ENCODE measurements around the gene MIB1.
"Not testable (repeated sequence)": the region's sequence is repeated elsewhere in the genome, so short reads cannot be mapped to it uniquely, and the experiment has no call there.

MIB1 gene

GRCh38 chr18:21745231-21745630, 4.6 kb downstream of the MIB1 start:
- no peak for DNase-seq

DNA sequence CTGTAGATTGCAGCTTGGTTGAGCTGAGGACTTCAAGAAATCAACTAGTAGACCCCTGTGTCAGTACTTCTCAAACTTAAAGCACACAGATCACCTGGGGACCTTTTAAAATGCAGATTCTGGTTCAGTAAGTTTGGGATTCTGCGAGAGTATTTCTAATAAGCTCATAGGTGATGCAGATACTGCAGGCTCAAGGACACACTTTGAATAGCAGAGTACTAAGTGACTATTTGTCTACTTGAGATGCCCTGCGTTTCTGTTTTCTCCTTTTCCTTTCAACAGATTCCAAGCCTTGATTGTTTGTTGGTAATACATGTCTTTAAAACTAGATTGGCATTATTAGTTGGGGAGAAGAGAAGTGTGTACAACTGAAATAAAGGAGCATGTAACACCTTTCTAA, 6.7 kb downstream of the MIB1 start:
- DNase-seq = no peak

DNA sequence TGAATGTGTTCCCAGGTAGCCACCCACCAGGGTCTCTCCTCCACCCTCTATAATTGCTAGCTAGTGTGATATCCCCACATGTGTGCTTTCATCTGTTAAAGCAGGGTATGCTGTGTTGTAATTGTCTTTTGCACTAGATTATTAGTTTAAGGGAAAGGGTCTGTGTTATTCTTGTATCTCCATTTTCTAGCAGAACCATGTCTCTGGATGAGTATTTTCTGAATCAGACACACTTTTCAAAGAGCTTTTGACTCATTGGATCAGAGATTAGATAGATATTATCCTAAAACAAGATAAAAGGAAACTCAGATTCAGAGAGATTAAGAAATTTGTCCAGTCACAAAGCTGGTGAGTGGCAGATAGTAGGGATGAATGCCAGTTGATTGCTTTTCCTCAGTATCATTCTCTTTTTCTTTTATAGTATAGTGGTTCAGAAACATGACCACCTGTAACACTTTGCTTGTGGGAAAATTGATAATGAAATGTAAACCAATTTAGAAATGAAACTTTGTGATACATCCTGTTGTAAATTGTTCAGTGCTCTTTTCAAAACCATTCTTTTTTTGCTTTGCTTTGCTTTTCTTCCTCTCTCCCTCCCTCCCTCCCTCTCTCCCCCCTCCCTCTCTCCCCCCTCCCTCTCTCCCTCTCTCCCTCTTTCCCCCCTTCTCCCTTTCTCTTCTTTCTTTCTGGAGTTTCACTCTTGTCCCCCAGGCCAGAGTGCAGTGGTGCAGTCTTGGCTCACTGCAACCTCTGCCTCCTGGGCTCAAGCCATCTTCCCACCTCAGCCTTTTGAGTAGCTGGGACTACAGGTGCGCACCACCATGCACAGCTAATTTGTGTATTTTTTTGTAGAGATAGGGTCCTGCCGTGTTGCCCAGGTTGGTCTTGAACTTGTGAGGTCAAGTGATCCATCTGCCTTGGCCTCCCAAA, 7.4 kb downstream of the MIB1 start:
- DNase-seq = no peak

GRCh38 chr18:21757833-21758232, 17.2 kb downstream of the MIB1 start:
- no peak for DNase-seq

DNA sequence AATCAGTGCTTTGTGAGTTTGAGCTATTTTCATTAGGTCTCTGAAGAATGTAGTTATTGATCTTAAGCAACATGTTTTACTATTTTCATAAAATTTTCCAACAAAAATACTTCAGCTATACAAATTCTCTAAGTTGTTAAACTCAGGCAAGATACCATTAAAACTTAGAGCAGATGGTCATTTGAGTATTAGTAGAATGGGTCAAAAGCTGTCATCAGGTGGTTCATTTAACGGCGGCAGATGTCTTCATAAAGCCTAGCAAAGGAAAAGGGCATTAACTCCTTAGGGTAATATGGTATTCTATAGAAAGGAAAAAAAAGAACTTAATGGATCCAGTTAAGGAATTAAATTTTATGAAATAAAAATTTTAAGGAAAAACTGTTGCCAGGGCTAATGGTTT, 19.2 kb downstream of the MIB1 start:
- DNase-seq = no peak

DNA sequence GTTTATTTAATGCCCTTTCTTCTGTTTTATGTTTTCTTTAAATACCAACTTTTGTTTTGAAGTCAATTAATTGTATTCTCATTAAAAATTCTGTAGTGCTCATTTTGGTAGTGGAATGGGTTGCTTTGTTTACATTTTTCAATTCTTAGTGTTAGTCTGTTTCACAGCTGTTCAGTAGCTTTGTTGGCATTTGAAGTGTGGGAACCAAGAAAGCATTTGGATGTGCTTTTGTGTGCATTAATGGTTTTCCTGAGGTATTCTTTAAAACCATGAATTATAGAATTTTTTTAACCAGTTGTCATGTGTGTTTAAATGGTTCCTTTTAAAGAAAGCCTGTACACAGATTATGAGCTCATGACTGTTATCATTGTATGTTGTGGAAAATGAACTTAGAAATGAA, 19.7 kb downstream of the MIB1 start:
- no peak for DNase-seq

DNA sequence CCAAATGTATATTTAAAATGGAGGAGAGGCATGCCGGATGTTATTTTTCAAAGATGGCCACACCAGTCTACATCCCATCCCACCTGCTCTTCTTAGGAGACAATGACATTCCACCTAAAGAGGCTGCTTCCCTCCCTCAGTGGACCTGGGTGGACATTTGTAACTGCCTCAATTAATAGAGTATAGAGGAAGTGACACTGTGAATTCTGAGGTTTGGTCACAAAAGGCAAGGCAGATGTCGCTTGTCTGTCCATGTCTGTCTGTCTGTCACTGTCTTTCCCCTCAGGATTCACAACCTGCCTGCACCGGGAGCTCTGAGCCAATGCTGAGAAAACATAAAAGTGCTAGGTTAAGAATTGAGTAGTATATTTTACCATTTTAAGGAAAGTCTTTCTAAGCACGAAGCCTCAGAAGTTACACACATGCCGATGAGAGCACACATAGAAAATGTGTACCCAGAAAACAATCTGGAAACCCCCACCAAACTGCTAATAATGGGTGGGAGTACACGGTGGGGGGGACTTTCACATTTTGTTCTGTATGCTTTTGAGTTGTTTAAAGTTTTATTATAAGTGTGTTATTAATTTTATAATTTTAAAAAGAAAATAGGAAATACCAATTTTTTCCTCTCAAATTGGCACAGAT, 21.0 kb downstream of the MIB1 start:
- no peak for DNase-seq

DNA sequence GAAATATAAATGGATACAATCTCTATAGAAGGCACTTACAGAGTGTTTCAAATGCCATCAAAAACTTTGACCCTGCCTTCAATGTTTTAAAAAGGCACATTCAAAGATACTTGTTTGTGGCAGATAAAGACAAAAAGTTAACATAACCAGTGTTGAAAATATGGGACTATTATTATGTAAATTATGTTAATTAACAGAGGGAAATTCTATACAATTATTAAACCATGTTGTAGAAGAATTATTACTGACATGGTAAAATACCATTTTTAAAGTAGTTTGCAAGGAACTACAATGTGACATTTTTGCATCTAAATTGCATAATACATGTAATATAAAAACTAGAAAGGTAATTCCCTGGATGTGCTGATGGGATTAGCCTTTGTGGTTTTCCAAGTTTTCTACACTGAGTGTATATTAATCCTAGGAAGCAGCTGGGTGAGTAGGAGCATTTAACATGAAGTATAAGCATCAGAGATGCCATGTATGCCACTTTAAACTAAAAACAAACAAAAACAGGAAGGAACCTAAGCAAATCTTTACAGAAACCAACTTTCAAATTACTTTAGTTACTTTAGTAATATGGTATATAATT, 21.7 kb downstream of the MIB1 start:
- DNase-seq = no peak

GRCh38 chr18:21763846-21764646, 23.5 kb downstream of the MIB1 start:
- DNase-seq = no peak

DNA sequence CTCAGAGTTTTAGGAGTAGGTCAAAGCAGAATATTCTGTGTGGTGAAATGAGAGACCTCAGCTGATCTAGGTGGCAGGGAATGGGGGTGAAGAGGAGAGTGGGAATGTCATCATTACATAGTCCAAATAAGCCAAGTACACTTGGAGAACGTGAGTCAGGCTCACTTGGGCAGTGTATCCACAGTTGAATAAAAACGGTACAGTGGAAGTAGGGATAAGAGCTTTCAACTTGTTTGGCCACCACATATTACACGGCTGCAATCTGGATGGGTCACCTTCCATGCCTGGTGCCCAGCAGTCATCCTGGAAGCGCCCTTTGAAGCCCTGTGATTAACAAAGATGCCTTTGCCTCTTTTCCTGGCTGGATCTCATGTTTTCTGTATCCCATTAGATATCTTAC, 28.6 kb downstream of the MIB1 start:
- DNase-seq = no peak

GRCh38 chr18:21774722-21775121, 34.1 kb downstream of the MIB1 start:
- no peak for DNase-seq

DNA sequence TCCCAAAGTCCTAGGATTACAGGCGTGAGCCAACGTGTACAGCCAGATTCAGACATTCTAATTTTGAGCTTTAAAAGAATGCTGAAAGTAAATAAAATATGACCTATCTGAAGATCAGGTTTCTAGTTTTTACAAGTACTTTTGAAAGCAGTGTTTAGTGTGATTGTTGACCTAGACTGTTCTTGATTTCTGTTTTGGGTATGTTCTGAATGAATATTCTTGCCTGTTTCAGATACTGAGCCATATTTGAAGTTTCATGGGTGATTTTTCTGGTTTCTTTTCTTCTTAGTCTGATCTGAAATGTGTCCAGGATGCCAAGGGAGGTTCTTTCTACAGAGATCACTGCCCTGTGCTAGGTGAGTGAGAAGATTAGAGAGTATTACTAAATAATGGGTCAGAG, 37.2 kb downstream of the MIB1 start:
- DNase-seq = no peak

DNA sequence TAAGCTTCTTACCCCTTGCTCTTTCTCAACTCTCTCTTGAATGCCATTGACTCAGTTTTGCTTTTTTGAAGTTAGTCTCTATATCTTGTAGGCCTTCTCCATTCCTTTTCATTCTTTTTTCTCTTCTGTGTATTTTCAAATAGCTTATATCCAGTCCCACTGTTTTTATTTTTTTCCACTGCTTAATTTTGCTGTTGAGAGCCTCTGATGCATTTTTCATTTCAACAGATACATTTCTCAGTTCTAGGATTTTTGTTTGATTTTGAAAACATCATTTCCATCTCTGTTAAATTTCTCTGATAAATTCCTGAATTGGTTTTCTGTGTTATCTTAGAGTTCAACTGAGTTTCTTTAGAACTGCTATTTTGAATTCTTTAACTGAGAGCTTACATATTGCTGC, 45.9 kb downstream of the MIB1 start:
- DNase-seq = no peak

DNA sequence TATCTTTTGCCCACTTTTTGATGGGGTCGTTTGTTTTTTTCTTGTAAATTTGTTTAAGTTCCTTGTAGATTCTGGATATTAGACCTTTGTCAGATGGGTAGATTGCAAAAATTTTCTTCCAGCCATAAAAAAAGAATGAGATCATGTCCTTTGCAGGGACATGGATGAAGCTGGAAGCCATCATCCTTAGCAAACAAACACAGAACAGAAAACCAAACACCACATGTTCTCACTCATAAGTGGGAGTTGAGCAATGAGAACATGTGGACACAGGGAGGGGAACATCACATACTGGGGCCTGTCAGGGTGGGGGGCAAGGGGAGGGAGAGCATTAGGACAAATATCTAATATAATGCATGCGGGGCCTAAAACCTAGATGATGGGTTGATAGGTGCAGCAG, 55.5 kb downstream of the MIB1 start:
- not testable (repeated sequence) for DNase-seq

DNA sequence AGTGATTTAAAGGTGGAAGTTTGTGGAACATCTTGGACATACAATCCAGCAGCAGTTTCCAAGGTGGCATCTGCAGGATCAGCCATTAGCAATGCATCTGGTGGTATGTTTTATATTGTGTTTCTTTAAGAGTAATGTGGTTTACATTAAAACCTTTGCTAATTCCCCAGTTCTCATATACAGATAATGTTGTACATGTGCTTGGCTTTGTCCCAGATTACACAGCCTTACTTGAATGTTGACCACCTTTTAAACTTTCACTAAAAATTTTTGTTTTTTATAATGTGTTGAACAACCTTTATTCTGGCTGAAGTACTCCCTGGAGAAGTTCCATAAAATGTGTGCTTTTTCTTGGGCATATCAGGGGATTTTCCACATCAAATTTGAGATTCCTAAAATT, 57.5 kb downstream of the MIB1 start:
- DNase-seq = no peak

- no peak for DNase-seq
Measured at GRCh38 chr18:21799721-21800120, 59.1 kb downstream of the MIB1 start.

DNA sequence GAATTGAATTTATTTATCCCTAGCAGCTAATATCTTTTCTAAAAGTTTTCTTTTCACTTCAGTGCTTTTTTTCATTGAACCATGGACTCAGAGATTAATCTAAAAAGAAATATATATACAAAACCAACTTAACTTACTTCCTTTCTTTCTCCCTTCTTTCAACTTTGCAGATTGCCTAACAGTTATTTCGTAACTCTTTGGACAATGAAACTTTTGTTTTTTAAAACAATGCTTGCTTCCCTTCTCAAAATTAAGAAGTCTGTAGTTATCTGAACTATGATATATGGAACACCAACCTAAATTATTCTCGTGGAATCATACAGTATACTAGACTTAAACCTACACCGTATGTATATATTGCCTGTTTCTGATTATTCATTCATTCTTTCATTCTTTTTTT, 62.9 kb downstream of the MIB1 start:
- DNase-seq = peak; percentile 66

GRCh38 chr18:21805771-21806366, 65.3 kb downstream of the MIB1 start:
- DNase-seq = no peak

- DNase-seq = no peak
Measured at GRCh38 chr18:21808185-21808584, 67.6 kb downstream of the MIB1 start.

DNA sequence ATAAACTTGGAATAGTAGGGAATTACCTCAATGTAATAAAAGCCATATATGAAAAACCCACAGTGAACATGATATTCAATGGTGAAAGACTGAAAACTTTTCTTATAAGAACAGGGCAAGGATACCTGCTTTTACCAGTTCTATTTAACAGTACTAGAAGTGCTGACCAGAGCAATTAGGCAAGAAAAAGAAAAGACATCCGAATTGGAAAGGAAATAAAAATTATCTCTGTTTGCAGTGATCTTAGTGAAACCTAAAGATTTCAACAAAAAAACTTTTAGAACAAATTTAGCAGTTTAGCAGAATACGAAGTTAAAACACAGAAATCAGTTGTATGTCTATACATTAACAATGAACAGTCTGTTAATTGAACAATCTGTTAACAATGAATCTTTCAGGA, 69.1 kb downstream of the MIB1 start:
- no peak for DNase-seq

DNA sequence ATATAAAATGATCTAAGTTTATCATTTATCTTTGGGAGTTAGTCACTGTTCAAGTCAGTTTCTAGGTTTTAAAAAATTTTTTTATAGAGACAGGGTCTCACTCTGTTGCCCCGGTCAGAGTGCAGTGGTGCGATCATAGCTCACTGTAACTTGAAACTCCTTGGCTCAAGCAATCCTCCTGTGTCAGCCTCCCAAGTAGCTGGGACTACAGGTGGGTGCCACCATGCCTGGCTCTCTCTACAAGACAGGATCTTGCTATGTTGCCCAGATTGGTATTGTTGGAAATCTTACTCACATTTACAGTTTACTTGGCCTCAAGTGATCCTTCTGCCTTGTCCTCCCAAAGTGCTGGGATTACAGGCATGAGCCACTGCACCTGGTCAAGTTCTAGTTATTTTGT, 74.5 kb downstream of the MIB1 start:
- no peak for DNase-seq

DNA sequence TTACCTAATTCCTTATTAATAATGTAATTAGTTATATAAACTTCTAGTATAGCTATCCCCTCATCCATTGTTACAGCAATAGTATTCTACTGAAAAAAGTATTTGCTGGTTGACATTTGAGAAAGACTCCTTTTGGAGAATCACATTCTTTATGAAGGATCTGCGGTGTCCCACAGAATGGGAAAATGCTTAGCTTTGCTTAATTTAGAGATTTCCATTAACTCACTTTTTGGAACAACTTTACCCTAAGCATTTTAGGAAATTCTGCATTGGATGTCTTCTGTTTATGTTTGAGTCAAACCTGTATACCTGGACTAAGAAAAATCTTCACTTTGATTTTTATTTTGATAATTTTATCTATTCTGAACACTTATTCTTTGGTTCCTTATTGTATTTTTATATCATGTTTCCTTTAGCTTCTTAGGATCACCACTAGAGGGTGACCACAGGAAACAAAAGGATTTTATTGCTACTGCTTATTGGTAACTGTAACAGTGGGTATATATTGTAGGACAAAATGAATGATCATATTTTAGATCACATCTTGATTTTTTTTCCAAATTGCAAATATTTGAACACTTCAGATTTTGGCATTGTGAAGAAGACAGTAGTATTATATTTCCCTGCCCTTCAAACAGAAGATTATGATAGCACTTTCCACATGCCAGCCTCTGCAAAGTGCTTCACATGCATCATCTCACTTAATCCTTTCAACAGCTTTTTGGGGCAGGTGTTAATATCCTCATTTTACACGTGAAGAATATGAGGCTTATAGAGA, 79.6 kb downstream of the MIB1 start:
- DNase-seq = peak; percentile 23
